Activated T-helper 9 cell treated with anti-CD3 and anti-CD28 coated beads, Interleukin-2, amount 50 U/mL, for 16 hours (primary cell): ENCODE data around the gene NRG3.

Experiments
- DNase-seq: peaks from one replicate; pipeline ENCODE4 v3.0.0-alpha.2; 2020; ENCODE audit warnings: low read depth

Gene NRG3

GRCh38 chr10:83012866-83013265 is 1137.9 kb downstream of the NRG3 start:
- no peak for DNase-seq

GRCh38 chr10:83017076-83017867 is 1142.3 kb downstream of the NRG3 start:
- DNase-seq, result no peak

GRCh38 chr10:83023662-83024061 is 1148.7 kb downstream of the NRG3 start:
- no peak for DNase-seq
